Smooth muscle cell (in vitro differentiated cells): ENCODE data around the gene KCNC1. TPM values are rescaled to one million over a fixed set of nuclear protein-coding genes. Genes with fewer than 3 reads are reported as not detected.

Source experiments
- DNase-seq: peaks from one replicate; lab custom pipeline; 2025; ENCODE audit not compliant: unreplicated experiment; lab: John Stamatoyannopoulos, UW
- H2AFZ ChIP-seq: fragments of 200-600 bp; sonication (generic); 2 replicates; pipeline ENCODE4 v1.6.0; 2016; ENCODE audit warnings: antibody characterized with exemption, low read depth, mild to moderate bottlenecking
- H3F3A ChIP-seq: fragments of 200-600 bp; sonication (generic); 2 replicates; pipeline ENCODE4 v1.6.0; 2017; ENCODE audit warnings: antibody characterized with exemption, low read depth
- H3K27ac ChIP-seq: fragments of 200-600 bp; sonication (generic); 2 replicates; pipeline ENCODE4 v1.5.1; 2016; ENCODE audit warnings: low read depth, mild to moderate bottlenecking
- H3K27me3 ChIP-seq: fragments of 200-600 bp; sonication (generic); 2 replicates; pipeline ENCODE4 v1.6.1; 2016; ENCODE audit warnings: low read depth, mild to moderate bottlenecking
- H3K36me3 ChIP-seq: fragments of 200-600 bp; sonication (generic); 2 replicates; pipeline ENCODE4 v1.5.1; 2016; ENCODE audit warnings: low read depth
- H3K4me1 ChIP-seq: fragments of 200-600 bp; sonication (generic); 2 replicates; pipeline ENCODE4 v1.5.1; 2016; ENCODE audit warnings: low read depth
- H3K4me2 ChIP-seq: fragments of 200-600 bp; sonication (generic); 2 replicates; pipeline ENCODE4 v1.6.0; 2016; ENCODE audit warnings: mild to moderate bottlenecking
- H3K4me3 ChIP-seq: fragments of 200-600 bp; sonication (generic); 2 replicates; pipeline ENCODE4 v1.5.1; 2016; ENCODE audit warnings: mild to moderate bottlenecking
- H3K79me2 ChIP-seq: fragments of 200-600 bp; sonication (generic); 2 replicates; pipeline ENCODE4 v1.6.0; 2016; ENCODE audit warnings: low read depth, mild to moderate bottlenecking
- H3K9ac ChIP-seq: fragments of 200-600 bp; sonication (generic); 2 replicates; pipeline ENCODE4 v1.6.0; 2016; ENCODE audit warnings: low read depth
- H3K9me3 ChIP-seq: fragments of 200-600 bp; sonication (generic); replicated peaks from 2 replicates; pipeline ENCODE4 v1.5.1; 2016; ENCODE audit warnings: low read depth
- H4K20me1 ChIP-seq: fragments of 200-600 bp; sonication (generic); 2 replicates; pipeline ENCODE4 v1.6.0; 2016; ENCODE audit warnings: low read depth
- CTCF ChIP-seq: fragments of 200-600 bp; sonication (generic); IDR thresholded peaks from 2 replicates; pipeline ENCODE4 v1.5.1; 2017; ENCODE audit warnings: borderline replicate concordance, mild to moderate bottlenecking, antibody characterized with exemption; ENCODE audit not compliant: insufficient read depth, poor library complexity, severe bottlenecking
- WGBS: methylation state at CpG from one replicate; pipeline ENCODE4 v1.1.7; 2016; ENCODE audit warnings: low lambda C conversion rate; 5-methylcytosine and 5-hydroxymethylcytosine counted together
- polyA plus RNA-seq: library from polyadenylated mRNA; unstranded; fragments of >200 nt; fragmentation: Nextera tagmentation; extraction: Ambion mirVana; gene quantifications from 2 replicates; pipeline ENCODE4 v1.2.1, GENCODE V29; 2016
- total RNA-seq: library from RNA; depleted of rRNA; stranded (reverse); fragments of >200 nt; gene quantifications from 2 replicates; pipeline ENCODE4 v1.2.3, GENCODE V29; 2014

The KCNC1 gene
- total and polyA plus RNA-seq, 2 experiments from 2014 or later: not detected

DNA sequence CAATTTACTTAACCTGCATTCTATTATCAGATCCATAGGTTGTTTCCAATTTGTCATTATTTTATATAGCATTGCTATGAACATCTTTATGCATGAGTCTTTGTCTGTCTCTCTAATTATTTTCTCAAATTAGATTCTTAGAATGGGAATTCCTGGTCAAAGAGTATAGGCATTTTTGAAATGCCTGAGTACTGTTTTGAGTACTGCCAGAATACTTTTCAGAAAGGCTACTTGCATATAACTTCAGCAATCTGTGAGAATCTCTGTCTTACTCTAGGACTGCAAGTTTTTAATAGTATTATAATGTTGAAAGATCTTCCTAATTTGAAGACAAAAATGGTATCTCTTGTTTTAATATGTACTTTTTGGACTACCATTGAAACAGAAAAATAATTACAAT, 56.6 kb downstream of the KCNC1 start:
- no peaks in the 10 kb centered on the region for H4K20me1 ChIP-seq
- H3K4me2 ChIP-seq: no peak overlapping the region
- no peak for DNase-seq
- H3K9ac ChIP-seq: no peak overlapping the region
- H3F3A ChIP-seq: no peaks in the 10 kb centered on the region
- H3K27ac ChIP-seq: no peak overlapping the region
- H3K9me3 ChIP-seq: no peaks in the 10 kb centered on the region
- no peak overlapping the region for H3K4me3 ChIP-seq
- peaks cover 3% of the 10 kb centered on the region for H3K4me1 ChIP-seq
- H3K27me3 ChIP-seq: no peaks in the 10 kb centered on the region
- H2AFZ ChIP-seq: no peak overlapping the region
- TF ChIP-seq CTCF: no peak
- no peaks in the 10 kb centered on the region for H3K79me2 ChIP-seq
- H3K36me3 ChIP-seq: no peaks in the 10 kb centered on the region

DNA sequence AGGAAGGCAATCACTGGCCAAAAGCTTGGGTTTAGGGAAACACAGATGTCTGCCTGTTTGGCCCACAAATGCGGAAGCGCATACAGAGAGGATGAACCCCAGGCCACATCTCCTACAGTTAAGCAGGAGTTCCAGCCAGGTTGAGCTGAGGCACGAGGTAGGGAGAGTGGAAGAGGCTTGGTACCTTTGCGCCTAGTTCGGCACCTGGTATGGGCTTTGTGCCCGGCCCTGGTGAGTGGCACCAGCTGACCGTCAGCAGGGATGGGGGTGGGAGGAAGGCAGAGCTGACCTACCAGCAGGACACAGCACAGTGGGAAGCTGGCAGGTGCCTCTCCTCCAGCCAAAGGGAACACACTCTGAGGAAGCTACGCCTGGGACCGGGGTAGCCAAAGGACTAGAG, 57.6 kb downstream of the KCNC1 start:
- TF ChIP-seq CTCF: no peak
- H4K20me1 ChIP-seq: no peaks in the 10 kb centered on the region
- no peaks in the 10 kb centered on the region for H3F3A ChIP-seq
- no peaks in the 10 kb centered on the region for H3K4me1 ChIP-seq
- no peak overlapping the region for H2AFZ ChIP-seq
- H3K27ac ChIP-seq: no peak overlapping the region
- 96% methylated on average over 9 of the region's 9 CpGs for WGBS
- no peaks in the 10 kb centered on the region for H3K9me3 ChIP-seq
- H3K27me3 ChIP-seq: no peaks in the 10 kb centered on the region
- H3K36me3 ChIP-seq: no peaks in the 10 kb centered on the region
- DNase-seq: no peak
- no peak overlapping the region for H3K9ac ChIP-seq
- no peak overlapping the region for H3K4me2 ChIP-seq
- H3K79me2 ChIP-seq: no peaks in the 10 kb centered on the region
- H3K4me3 ChIP-seq: no peak overlapping the region

DNA sequence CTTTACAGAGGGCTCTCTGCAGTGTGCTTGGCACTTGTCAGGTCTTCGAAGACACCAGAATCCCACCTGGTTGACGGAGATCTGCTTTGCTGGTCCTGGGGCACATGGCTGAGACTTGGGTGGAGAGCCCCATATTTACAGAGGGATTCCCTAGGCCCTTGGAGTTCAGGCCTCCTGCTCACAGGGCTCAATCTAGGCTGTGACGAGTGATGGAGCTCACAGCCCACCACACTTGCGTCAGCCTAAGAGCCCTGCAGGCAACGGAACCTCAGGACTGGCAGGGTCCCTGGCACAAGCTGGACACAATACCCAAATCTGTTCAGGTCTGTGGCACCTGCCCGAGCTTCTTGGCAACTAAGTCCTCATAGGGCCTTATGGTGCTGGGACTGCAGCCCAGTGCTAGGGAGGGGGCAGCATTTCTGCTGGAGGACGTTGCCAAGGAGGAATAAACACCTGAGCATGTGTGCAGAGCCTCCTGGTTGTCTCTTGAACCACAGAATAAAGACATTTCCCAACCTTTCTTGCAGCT, 59.1 kb downstream of the KCNC1 start:
- DNase-seq: no peak
- Histone ChIP-seq H3K79me2 (no peaks in the 10 kb centered on the region), H3K27ac (no peak overlapping the region), H3K4me1 (no peaks in the 10 kb centered on the region), H4K20me1 (no peaks in the 10 kb centered on the region), H3K9me3 (no peaks in the 10 kb centered on the region), H3K4me2 (no peak overlapping the region), H2AFZ (no peak overlapping the region), H3K36me3 (no peaks in the 10 kb centered on the region), H3K4me3 (no peak overlapping the region), H3K27me3 (no peaks in the 10 kb centered on the region), H3F3A (no peaks in the 10 kb centered on the region), H3K9ac (no peak overlapping the region)
- 89% methylated on average over 7 of the region's 7 CpGs for WGBS
- TF ChIP-seq CTCF: no peak

GRCh38 chr11:17794981-17795380, 60.4 kb downstream of the KCNC1 start:
- Histone ChIP-seq H4K20me1 (no peaks in the 10 kb centered on the region), H3K27me3 (no peaks in the 10 kb centered on the region), H3K36me3 (no peaks in the 10 kb centered on the region), H2AFZ (no peak overlapping the region), H3K9ac (no peak overlapping the region), H3K9me3 (no peaks in the 10 kb centered on the region), H3K27ac (no peak overlapping the region), H3K4me1 (no peaks in the 10 kb centered on the region), H3K4me2 (no peak overlapping the region), H3K79me2 (no peaks in the 10 kb centered on the region), H3K4me3 (no peak overlapping the region), H3F3A (no peaks in the 10 kb centered on the region)
- no peak for TF ChIP-seq CTCF
- DNase-seq: no peak
- 90% methylated on average over 5 of the region's 5 CpGs for WGBS
